Gastroesophageal sphincter (tissue), 4 donors: ENCODE results near the gene PEX5. TPM values are rescaled to one million over a fixed set of nuclear protein-coding genes. Genes with fewer than 3 reads are reported as not detected.
"Not testable (repeated sequence)": the region's sequence is repeated elsewhere in the genome, so short reads cannot be mapped to it uniquely, and the experiment has no call there.

Source experiments
- ATAC-seq: fragments of 150-250 bp; one replicate; pipeline ENCODE4 v1.9.1; 2016; ENCODE audit warnings: mild to moderate bottlenecking, moderate library complexity
- H3K27ac ChIP-seq, 4 donors: fragments of 200-600 bp; sonication (generic) in 3 of 4; 1 replicate in 3 of 4; 2 replicates in 1 of 4; pipeline ENCODE4 v1.5.1; 2016 to 2019
- H3K27me3 ChIP-seq: fragments of 200-600 bp; sonication (generic); one replicate; pipeline ENCODE4 v1.5.1; 2019
- H3K36me3 ChIP-seq, 2 donors: fragments of 200-600 bp; sonication (generic); one replicate each; pipeline ENCODE4 v1.5.1; 2019; ENCODE audit warnings: control low read depth in 1 of 2
- H3K4me1 ChIP-seq, 3 donors: fragments of 200-600 bp; sonication (generic); 1 replicate in 2 of 3; 2 replicates in 1 of 3; pipeline ENCODE4 v1.5.1; 2016 to 2019; ENCODE audit warnings: control low read depth in 2 of 3
- H3K4me3 ChIP-seq, 2 donors: fragments of 200-600 bp; sonication (generic); one replicate each; pipeline ENCODE4 v1.5.1; 2019; ENCODE audit warnings: mild to moderate bottlenecking in 1 of 2, moderate library complexity in 1 of 2
- H3K9me3 ChIP-seq, 3 donors: fragments of 200-600 bp; sonication (generic); one replicate each; pipeline ENCODE4 v1.5.1; 2017 to 2019; ENCODE audit warnings: control low read depth in 2 of 3
- CTCF ChIP-seq, 4 experiments: fragments of 200-600 bp in 2 of 4; fragments of 450-650 bp in 2 of 4; sonication (generic) in 1 of 4; IDR thresholded peaks; one replicate each; pipeline ENCODE4 v1.5.1; 2017 to 2019; ENCODE audit warnings: antibody characterized with exemption in 4 of 4, mild to moderate bottlenecking in 2 of 4, moderate library complexity in 2 of 4
- EP300 ChIP-seq: sonication (generic); formaldehyde crosslinking; IDR thresholded peaks from one replicate; pipeline ENCODE4 v1.6.1; 2017; ENCODE audit warnings: antibody characterized with exemption, mild to moderate bottlenecking
- POLR2A ChIP-seq, 2 donors: fragments of 450-650 bp; IDR thresholded peaks; one replicate each; pipeline ENCODE4 v1.6.1; 2017; ENCODE audit warnings: antibody characterized with exemption in 2 of 2, mild to moderate bottlenecking in 2 of 2, moderate library complexity in 1 of 2
- POLR2AphosphoS5 ChIP-seq: sonication (generic); formaldehyde crosslinking; IDR thresholded peaks from one replicate; pipeline ENCODE4 v1.6.1; 2017; ENCODE audit warnings: antibody characterized with exemption
- WGBS, 2 donors: methylation state at CpG; one replicate each; pipeline ENCODE4 v1.1.5; 2018; ENCODE audit warnings: low coverage in 1 of 2; 5-methylcytosine and 5-hydroxymethylcytosine counted together
- total RNA-seq, 4 donors: library from RNA; depleted of rRNA; stranded (reverse); fragments of >200 nt; gene quantifications; one replicate each; pipeline ENCODE4 v1.1.0, GENCODE V29; 2016

The PEX5 gene
- total RNA-seq, 4 donors from 2014 or later, result 36.8 to 53.2 (median 47.4) TPM

- H3K27ac ChIP-seq, result no peak overlapping the region
- TF ChIP-seq EP300 (no peak), POLR2A (IDR thresholded peaks at IDR 0.05) (no peak)
- no peaks in the 10 kb centered on the region for H3K4me1 ChIP-seq
- no peak overlapping the region for H3K4me3 ChIP-seq
- no peaks in the 10 kb centered on the region for H3K27me3 ChIP-seq
- no peaks in the 10 kb centered on the region for H3K36me3 ChIP-seq
- no peaks in the 10 kb centered on the region for H3K9me3 ChIP-seq
- WGBS, 2 donors, result 84 to 85% methylated on average over 3 of the region's 3 CpGs
- no peak for ATAC-seq
Observed at GRCh38 chr12:7241404-7242005, 52.0 kb downstream of the PEX5 start.

- H3K4me3 ChIP-seq, result no peak overlapping the region
Observed at GRCh38 chr12:7242176-7243101, 53.0 kb downstream of the PEX5 start.

GRCh38 chr12:7251328-7251996 is 62.0 kb downstream of the PEX5 start:
- not testable (repeated sequence) for H3K4me1 ChIP-seq, H3K27ac ChIP-seq, H3K4me3 ChIP-seq, ATAC-seq, H3K27me3 ChIP-seq, H3K36me3 ChIP-seq
- 89% methylated on average over 10 of the region's 22 CpGs; no CpG with 5 or more reads in 1 of the 2 donors for WGBS, 2 donors
- peaks cover 0 to 28% (median 0%) of the 10 kb centered on the region in 3 donors for H3K9me3 ChIP-seq

More at GRCh38 chr12:7242176-7243101, 53.0 kb downstream of the PEX5 start:
- WGBS, 2 donors, result 64 to 78% methylated on average over 7 of the region's 7 CpGs
- no peaks in the 10 kb centered on the region for H3K4me1 ChIP-seq
- H3K27ac ChIP-seq, result no peak overlapping the region
- no peaks in the 10 kb centered on the region for H3K27me3 ChIP-seq
- TF ChIP-seq POLR2AphosphoS5 (no peak), POLR2A (IDR thresholded peaks at IDR 0.05) (no peak), CTCF (IDR thresholded peaks at IDR 0.05) (no peak), EP300 (no peak)
- no peak for ATAC-seq
- no peaks in the 10 kb centered on the region for H3K9me3 ChIP-seq
- no peaks in the 10 kb centered on the region for H3K36me3 ChIP-seq

GRCh38 chr12:7259060-7259459 is 69.6 kb downstream of the PEX5 start:
- Histone ChIP-seq H3K9me3 (no peaks in the 10 kb centered on the region), H3K27me3 (no peaks in the 10 kb centered on the region), H3K4me3 (no peak overlapping the region), H3K36me3 (no peaks in the 10 kb centered on the region), H3K27ac (no peak overlapping the region), H3K4me1 (no peaks in the 10 kb centered on the region)
- WGBS, 2 donors, result 89 to 100% methylated on average over 1 of the region's 1 CpG
- no peak for ATAC-seq
- no peak for TF ChIP-seq POLR2A (IDR thresholded peaks at IDR 0.05)
- no peak for TF ChIP-seq POLR2AphosphoS5
- TF ChIP-seq CTCF (IDR thresholded peaks at IDR 0.05), result no peak
- TF ChIP-seq EP300, result no peak

Other genes with a start within 250 kb of the PEX5 start
- gene RNU7-1, start 245.9 kb upstream of the PEX5 start, total RNA-seq, result not detected
- gene C12orf57, start 245.7 kb upstream of the PEX5 start, total RNA-seq, result 100 to 1,000 TPM; 172 to 521 (median 367) TPM
- gene PTPN6, start 238.3 kb upstream of the PEX5 start, total RNA-seq, result 10 to 100 TPM in 1 of 4 donors, 1 to 10 TPM in 3; 2.6 to 15.9 (median 7.5) TPM
- 100 to 1,000 TPM; 170 to 215 (median 187) TPM for gene PHB2, start 219.0 kb upstream of the PEX5 start, total RNA-seq
- gene EMG1, start 218.8 kb upstream of the PEX5 start, total RNA-seq, result 10 to 100 TPM; 17.0 to 27.3 (median 20.1) TPM
- gene LPCAT3, start 171.2 kb upstream of the PEX5 start, total RNA-seq, result 10 to 100 TPM; 23.7 to 33.7 (median 26.6) TPM
- gene C1S, start 129.0 kb upstream of the PEX5 start, total RNA-seq, result 100 to 1,000 TPM; 391 to 853 (median 638) TPM
- 100 to 1,000 TPM; 330 to 846 (median 620) TPM for gene C1R, start 97.2 kb upstream of the PEX5 start, total RNA-seq
- 100 to 1,000 TPM in 2 of 4 donors, 10 to 100 TPM in 2; 85.9 to 181 (median 103) TPM for gene C1RL, start 80.5 kb upstream of the PEX5 start, total RNA-seq
- gene RBP5, start 60.8 kb upstream of the PEX5 start, total RNA-seq, result 1 to 10 TPM in 1 of 4 donors, under 1 TPM in 1, not detected in 2; 0.58 to 1.1 TPM
- 10 to 100 TPM; 13.9 to 34.3 (median 17.4) TPM for gene CLSTN3, start 59.3 kb upstream of the PEX5 start, total RNA-seq
- gene ACSM4, start 114.4 kb downstream of the PEX5 start, total RNA-seq, result not detected